HepG2 (cell line): Measurements from ENCODE around the gene TMC8. TPM values are rescaled to one million over a fixed set of nuclear protein-coding genes. Genes with fewer than 3 reads are reported as not detected.

Experiments
- CAMTA2 ChIP-seq: sonication (generic); formaldehyde crosslinking; IDR thresholded peaks from 2 replicates; pipeline ENCODE4 v1.4.0; 2020; ENCODE audit warnings: mild to moderate bottlenecking, missing genetic modification reagents, borderline replicate concordance
- FOXM1 ChIP-seq: sonication (generic); formaldehyde crosslinking; IDR thresholded peaks from 2 replicates; pipeline ENCODE4 v1.5.0; 2020; ENCODE audit warnings: missing genetic modification reagents
- IRX3 ChIP-seq: sonication (generic); formaldehyde crosslinking; IDR thresholded peaks from 2 replicates; pipeline ENCODE4 v1.8.1; 2023; ENCODE audit warnings: mild to moderate bottlenecking, low read depth, missing genetic modification reagents, borderline replicate concordance
- PRMT3 ChIP-seq: sonication (generic); formaldehyde crosslinking; IDR thresholded peaks from 2 replicates; pipeline ENCODE4 v1.8.1; 2022; ENCODE audit warnings: low read depth, mild to moderate bottlenecking, moderate library complexity, missing genetic modification reagents, borderline replicate concordance
- SOX13 ChIP-seq, 3 experiments: fragments of 450-650 bp in 1 of 3; sonication (generic) in 1 of 3; formaldehyde crosslinking in 1 of 3; IDR thresholded peaks in 2 of 3; conservative IDR thresholded peaks in 1 of 3; 2 replicates each; pipeline versions ENCODE4 v1.5.0 to v1.6.1; 2016 to 2020; ENCODE audit warnings: antibody characterized with exemption in 1 of 3, mild to moderate bottlenecking in 1 of 3, missing compliant biosample characterization in 1 of 3, missing genetic modification reagents in 1 of 3, moderate library complexity in 1 of 3
- ZBTB3 ChIP-seq: sonication (generic); formaldehyde crosslinking; IDR thresholded peaks from 2 replicates; pipeline ENCODE4 v1.4.0; 2020; ENCODE audit warnings: low read depth, mild to moderate bottlenecking, moderate library complexity, missing genetic modification reagents, borderline replicate concordance
- ZC3H4 ChIP-seq: sonication (generic); formaldehyde crosslinking; IDR thresholded peaks from 2 replicates; pipeline ENCODE4 v1.4.0; 2020; ENCODE audit warnings: missing genetic modification reagents, borderline replicate concordance
- ZNF761 ChIP-seq: sonication (generic); formaldehyde crosslinking; conservative IDR thresholded peaks from 2 replicates; pipeline ENCODE4 v1.4.0; 2020; ENCODE audit warnings: mild to moderate bottlenecking, missing genetic modification reagents
- ZNF883 ChIP-seq: sonication (generic); formaldehyde crosslinking; IDR thresholded peaks from 2 replicates; pipeline ENCODE4 v1.5.1; 2020; ENCODE audit warnings: mild to moderate bottlenecking, missing genetic modification reagents; ENCODE audit errors: not compliant biosample characterization
- polyA plus RNA-seq, 8 experiments: library from polyadenylated mRNA; depleted of rRNA in 3 of 8; stranded (reverse) in 7 of 8; unstranded in 1 of 8; fragments of >200 nt; fragmentation: Illumina TruSeq in 4 of 8; extraction: Trizol in 4 of 8; gene quantifications; 2 replicates each; pipeline versions ENCODE4 v1.2.1 to v1.2.3, GENCODE V29; 2011 to 2016; ENCODE audit warnings: low read depth in 4 of 8, missing spikeins in 1 of 8, mixed read lengths in 1 of 8; ENCODE audit not compliant: insufficient read depth in 1 of 8
- total RNA-seq, 5 experiments: library from RNA; depleted of rRNA; stranded (reverse); fragments of >200 nt; fragmentation: Illumina TruSeq; extraction: Trizol; gene quantifications; 2 replicates each; pipeline ENCODE4 v1.2.3, GENCODE V29; 2016; ENCODE audit warnings: low read depth in 1 of 5
- TF ChIP-seq, protein P1 (sequence below): sonication (generic); formaldehyde crosslinking; IDR thresholded peaks from 2 replicates; pipeline ENCODE4 v1.5.1; 2020; ENCODE audit warnings: mild to moderate bottlenecking, missing genetic modification reagents, borderline replicate concordance
- TF ChIP-seq, protein P2 (sequence below): sonication (generic); formaldehyde crosslinking; IDR thresholded peaks from 2 replicates; pipeline ENCODE4 v1.4.0; 2020; ENCODE audit warnings: missing genetic modification reagents, borderline replicate concordance
- TF ChIP-seq, protein P3 (sequence below): sonication (generic); formaldehyde crosslinking; IDR thresholded peaks from 2 replicates; pipeline ENCODE4 v1.4.0; 2020; ENCODE audit warnings: mild to moderate bottlenecking, low read depth, missing genetic modification reagents
- TF ChIP-seq, protein P4 (sequence below): sonication (generic); formaldehyde crosslinking; IDR thresholded peaks from 2 replicates; pipeline ENCODE4 v1.4.0; 2020; ENCODE audit warnings: low read depth, mild to moderate bottlenecking, missing genetic modification reagents

Gene TMC8
- total and polyA plus RNA-seq, 2 of the 13 experiments (the other 11 are each of a cell fraction or from before 2014, with no cell fraction given): 0.53 to 7.8 TPM

DNA sequence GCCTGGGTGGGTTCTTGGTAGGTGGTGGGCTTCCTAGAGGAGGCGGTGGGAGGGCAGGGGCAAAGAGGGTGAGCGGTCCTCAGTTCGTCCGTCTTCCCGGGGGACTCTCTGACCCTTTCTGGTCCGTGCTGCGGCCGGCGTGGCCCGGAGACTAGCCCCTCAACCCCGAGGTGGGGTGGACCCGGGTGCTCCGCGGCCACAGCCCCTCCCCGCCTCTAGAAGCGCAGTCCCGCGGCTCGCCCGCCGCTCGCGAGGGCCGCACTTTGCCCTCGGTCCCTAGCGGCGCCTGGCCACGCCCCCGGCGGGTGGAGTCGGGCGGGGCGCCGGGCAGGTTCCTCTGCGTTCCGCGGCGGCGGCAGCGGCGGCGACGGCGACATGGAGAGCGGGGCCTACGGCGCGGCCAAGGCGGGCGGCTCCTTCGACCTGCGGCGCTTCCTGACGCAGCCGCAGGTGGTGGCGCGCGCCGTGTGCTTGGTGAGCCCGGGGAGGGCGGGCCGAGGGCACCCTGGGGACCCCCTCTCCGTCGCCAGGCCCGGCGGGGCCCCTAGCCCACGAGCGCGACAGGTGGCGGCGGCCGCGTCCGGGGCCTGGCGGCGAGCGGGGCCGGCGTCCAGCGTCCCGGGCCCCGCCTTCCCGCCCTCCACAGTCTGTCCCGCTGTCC lies 37.8 kb downstream of the TMC8 start, which contains the start of gene SYNGR2 (continued):
- TF ChIP-seq, protein P1, sequence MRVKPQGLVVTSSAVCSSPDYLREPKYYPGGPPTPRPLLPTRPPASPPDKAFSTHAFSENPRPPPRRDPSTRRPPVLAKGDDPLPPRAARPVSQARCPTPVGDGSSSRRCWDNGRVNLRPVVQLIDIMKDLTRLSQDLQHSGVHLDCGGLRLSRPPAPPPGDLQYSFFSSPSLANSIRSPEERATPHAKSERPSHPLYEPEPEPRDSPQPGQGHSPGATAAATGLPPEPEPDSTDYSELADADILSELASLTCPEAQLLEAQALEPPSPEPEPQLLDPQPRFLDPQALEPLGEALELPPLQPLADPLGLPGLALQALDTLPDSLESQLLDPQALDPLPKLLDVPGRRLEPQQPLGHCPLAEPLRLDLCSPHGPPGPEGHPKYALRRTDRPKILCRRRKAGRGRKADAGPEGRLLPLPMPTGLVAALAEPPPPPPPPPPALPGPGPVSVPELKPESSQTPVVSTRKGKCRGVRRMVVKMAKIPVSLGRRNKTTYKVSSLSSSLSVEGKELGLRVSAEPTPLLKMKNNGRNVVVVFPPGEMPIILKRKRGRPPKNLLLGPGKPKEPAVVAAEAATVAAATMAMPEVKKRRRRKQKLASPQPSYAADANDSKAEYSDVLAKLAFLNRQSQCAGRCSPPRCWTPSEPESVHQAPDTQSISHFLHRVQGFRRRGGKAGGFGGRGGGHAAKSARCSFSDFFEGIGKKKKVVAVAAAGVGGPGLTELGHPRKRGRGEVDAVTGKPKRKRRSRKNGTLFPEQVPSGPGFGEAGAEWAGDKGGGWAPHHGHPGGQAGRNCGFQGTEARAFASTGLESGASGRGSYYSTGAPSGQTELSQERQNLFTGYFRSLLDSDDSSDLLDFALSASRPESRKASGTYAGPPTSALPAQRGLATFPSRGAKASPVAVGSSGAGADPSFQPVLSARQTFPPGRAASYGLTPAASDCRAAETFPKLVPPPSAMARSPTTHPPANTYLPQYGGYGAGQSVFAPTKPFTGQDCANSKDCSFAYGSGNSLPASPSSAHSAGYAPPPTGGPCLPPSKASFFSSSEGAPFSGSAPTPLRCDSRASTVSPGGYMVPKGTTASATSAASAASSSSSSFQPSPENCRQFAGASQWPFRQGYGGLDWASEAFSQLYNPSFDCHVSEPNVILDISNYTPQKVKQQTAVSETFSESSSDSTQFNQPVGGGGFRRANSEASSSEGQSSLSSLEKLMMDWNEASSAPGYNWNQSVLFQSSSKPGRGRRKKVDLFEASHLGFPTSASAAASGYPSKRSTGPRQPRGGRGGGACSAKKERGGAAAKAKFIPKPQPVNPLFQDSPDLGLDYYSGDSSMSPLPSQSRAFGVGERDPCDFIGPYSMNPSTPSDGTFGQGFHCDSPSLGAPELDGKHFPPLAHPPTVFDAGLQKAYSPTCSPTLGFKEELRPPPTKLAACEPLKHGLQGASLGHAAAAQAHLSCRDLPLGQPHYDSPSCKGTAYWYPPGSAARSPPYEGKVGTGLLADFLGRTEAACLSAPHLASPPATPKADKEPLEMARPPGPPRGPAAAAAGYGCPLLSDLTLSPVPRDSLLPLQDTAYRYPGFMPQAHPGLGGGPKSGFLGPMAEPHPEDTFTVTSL: no peak; the same call in 1 of the 2 replicates
- TF ChIP-seq ZC3H4 (CRISPR knock-in tag) (no peak), ZBTB3 (CRISPR knock-in tag) (no peak), ZNF883 (CRISPR knock-in tag) (peak; percentile 70), FOXM1 (CRISPR knock-in tag) (peak; percentile 24; the same call in 1 of the 2 replicates), ZNF761 (CRISPR knock-in tag) (peak; percentile 88; the same call in 1 of the 2 replicates), CAMTA2 (CRISPR knock-in tag) (no peak), SOX13 (IDR thresholded peaks at IDR 0.05) (no peak), SOX13 (CRISPR knock-in tag; conservative IDR thresholded peaks at IDR 0.05 in 1 of 2, IDR thresholded peaks at IDR 0.05 in 1 of 2) (0 out of 4 replicates have a peak, but pooled peaks of 1 of the 2 experiments have one; percentile 23), PRMT3 (CRISPR knock-in tag) (no peak), IRX3 (CRISPR knock-in tag) (peak; percentile 39; the same call in 1 of the 2 replicates)
- TF ChIP-seq, protein P2, sequence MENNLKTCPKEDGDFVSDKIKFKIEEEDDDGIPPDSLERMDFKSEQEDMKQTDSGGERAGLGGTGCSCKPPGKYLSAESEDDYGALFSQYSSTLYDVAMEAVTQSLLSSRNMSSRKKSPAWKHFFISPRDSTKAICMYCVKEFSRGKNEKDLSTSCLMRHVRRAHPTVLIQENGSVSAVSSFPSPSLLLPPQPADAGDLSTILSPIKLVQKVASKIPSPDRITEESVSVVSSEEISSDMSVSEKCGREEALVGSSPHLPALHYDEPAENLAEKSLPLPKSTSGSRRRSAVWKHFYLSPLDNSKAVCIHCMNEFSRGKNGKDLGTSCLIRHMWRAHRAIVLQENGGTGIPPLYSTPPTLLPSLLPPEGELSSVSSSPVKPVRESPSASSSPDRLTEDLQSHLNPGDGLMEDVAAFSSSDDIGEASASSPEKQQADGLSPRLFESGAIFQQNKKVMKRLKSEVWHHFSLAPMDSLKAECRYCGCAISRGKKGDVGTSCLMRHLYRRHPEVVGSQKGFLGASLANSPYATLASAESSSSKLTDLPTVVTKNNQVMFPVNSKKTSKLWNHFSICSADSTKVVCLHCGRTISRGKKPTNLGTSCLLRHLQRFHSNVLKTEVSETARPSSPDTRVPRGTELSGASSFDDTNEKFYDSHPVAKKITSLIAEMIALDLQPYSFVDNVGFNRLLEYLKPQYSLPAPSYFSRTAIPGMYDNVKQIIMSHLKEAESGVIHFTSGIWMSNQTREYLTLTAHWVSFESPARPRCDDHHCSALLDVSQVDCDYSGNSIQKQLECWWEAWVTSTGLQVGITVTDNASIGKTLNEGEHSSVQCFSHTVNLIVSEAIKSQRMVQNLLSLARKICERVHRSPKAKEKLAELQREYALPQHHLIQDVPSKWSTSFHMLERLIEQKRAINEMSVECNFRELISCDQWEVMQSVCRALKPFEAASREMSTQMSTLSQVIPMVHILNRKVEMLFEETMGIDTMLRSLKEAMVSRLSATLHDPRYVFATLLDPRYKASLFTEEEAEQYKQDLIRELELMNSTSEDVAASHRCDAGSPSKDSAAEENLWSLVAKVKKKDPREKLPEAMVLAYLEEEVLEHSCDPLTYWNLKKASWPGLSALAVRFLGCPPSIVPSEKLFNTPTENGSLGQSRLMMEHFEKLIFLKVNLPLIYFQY (CRISPR knock-in tag): 0 out of 2 replicates have a peak, but pooled peaks have one; percentile 66
- TF ChIP-seq, protein P3, sequence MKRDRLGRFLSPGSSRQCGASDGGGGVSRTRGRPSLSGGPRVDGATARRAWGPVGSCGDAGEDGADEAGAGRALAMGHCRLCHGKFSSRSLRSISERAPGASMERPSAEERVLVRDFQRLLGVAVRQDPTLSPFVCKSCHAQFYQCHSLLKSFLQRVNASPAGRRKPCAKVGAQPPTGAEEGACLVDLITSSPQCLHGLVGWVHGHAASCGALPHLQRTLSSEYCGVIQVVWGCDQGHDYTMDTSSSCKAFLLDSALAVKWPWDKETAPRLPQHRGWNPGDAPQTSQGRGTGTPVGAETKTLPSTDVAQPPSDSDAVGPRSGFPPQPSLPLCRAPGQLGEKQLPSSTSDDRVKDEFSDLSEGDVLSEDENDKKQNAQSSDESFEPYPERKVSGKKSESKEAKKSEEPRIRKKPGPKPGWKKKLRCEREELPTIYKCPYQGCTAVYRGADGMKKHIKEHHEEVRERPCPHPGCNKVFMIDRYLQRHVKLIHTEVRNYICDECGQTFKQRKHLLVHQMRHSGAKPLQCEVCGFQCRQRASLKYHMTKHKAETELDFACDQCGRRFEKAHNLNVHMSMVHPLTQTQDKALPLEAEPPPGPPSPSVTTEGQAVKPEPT (CRISPR knock-in tag): no peak
- TF ChIP-seq, protein P4, sequence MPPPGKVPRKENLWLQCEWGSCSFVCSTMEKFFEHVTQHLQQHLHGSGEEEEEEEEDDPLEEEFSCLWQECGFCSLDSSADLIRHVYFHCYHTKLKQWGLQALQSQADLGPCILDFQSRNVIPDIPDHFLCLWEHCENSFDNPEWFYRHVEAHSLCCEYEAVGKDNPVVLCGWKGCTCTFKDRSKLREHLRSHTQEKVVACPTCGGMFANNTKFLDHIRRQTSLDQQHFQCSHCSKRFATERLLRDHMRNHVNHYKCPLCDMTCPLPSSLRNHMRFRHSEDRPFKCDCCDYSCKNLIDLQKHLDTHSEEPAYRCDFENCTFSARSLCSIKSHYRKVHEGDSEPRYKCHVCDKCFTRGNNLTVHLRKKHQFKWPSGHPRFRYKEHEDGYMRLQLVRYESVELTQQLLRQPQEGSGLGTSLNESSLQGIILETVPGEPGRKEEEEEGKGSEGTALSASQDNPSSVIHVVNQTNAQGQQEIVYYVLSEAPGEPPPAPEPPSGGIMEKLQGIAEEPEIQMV: no peak
